HG02840 (cell line): ENCODE measurements around the gene SZRD1.

Source experiments
- ATAC-seq: cut with Tn5 transposase; IDR thresholded peaks from one replicate; pipeline ENCODE4 v1.9.1; 2021; ENCODE audit warnings: mild to moderate bottlenecking, moderate library complexity, moderate number of reproducible peaks; ENCODE audit not compliant: unreplicated experiment, low FRiP score

Gene SZRD1

DNA sequence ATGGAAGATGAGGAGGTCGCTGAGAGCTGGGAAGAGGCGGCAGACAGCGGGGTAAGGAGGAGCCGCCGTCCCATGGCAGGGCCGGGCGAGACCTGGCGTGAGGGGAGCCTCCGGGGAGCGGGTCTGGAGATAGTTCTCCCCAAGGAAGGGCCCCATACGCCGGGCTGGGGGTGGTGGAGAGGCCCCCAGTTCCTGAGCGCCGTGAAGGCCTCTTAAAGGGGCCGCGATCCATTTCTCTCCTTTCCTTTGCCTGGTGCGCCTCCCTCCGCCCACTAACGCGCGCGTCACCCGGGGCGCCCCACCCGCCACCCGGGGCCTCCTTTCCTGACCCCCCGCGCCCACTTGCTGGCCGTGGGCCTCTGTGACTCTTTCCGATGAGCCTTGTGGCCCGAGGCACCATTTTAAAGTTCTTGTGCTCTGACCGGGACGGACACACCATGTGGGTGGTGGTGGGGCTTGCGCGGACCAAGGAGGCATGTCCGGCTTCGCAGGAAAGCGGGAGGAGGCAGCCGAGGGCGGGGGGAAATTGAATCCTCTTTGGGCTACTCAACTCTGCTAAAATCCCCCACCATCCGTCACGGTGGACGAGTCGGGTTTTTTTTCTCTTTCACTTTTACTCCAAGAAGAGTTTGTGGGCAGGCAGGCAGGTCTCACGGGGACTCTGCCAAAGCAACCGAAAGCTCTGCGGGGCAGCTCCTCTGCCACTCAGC is 371 bp downstream of the SZRD1 start:
- ATAC-seq, result peak; percentile 68

DNA sequence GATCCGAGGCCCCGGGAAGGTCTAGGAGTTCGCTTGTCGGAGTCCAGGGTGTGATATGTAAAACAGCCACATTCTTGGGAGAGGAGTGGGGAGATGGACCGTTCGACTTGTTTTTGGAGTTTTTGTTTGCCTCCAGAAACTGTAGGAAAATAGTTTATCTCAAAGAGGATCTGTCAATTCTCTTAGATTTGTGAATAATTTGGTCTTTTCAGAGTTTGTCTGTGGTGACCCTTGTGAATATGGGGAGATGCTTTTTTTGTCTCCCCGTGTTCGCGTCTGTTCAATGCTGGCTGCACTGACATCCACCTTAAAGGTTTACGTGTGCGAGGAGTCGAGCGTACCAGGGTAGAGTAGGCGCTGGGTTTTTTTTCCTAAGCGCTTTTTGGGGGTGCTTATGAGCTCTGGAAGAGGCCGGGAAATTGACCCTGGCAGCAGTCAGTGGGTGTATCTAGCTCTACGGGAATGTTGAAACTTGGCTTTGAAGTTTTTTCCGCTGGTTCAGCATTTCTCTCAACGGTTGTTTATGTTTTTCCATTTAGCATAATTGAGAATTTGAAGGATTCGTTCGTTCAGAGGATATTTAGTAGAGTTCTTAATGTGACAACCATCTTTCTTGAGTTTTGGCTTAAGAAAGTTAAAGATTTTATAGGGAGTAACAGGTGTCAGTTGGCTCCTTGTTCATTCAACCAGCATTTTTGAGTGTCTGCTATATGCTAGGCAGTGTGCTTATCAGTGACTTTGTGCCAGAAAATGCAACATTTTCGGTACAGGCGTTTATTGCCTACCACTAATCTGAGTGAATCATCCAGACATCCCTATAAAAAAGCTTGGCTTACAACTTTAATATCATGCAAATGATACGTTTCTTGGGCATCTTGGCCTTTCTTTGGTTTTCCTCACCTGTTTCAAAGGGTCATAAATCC is 1.2 kb downstream of the SZRD1 start:
- ATAC-seq, result no peak

DNA sequence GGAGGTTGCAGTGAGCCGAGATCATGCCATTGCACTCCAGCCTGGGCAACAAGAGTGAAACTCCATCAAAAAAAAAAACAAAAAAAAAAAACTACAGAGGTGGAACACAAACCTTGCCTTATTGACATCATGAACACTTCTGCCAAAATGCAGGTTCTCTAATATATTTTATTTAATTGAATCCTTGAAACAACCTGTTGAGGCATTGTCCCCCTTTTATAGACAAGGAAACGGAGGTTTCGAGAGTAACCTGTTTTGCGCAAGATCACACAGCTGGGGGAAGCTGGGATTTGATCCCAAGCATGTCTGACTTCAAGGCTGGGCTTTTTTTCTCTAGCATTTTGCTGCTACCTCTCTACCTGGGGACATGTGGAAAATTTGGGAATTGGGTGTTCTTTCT is 2.8 kb downstream of the SZRD1 start:
- no peak for ATAC-seq

DNA sequence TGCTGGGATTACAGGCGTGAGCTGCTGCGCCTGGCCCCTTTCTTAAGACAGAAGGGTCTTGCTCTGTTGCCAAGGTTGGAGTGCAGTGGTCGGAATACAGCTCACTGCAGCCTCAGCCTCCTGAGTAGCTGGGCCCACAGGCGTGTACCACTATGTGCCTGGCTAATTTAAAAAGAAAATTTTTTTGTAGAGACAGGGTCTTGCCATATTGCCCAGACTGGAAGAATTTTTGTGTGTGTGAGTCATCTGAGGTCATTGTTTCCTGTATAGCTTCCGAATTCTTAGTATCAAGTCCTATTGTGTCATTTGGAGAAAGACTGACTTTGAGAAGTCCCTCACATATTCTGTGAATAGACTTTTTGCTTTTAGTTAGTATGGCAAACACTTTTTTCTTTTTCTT is 4.7 kb downstream of the SZRD1 start:
- no peak for ATAC-seq

DNA sequence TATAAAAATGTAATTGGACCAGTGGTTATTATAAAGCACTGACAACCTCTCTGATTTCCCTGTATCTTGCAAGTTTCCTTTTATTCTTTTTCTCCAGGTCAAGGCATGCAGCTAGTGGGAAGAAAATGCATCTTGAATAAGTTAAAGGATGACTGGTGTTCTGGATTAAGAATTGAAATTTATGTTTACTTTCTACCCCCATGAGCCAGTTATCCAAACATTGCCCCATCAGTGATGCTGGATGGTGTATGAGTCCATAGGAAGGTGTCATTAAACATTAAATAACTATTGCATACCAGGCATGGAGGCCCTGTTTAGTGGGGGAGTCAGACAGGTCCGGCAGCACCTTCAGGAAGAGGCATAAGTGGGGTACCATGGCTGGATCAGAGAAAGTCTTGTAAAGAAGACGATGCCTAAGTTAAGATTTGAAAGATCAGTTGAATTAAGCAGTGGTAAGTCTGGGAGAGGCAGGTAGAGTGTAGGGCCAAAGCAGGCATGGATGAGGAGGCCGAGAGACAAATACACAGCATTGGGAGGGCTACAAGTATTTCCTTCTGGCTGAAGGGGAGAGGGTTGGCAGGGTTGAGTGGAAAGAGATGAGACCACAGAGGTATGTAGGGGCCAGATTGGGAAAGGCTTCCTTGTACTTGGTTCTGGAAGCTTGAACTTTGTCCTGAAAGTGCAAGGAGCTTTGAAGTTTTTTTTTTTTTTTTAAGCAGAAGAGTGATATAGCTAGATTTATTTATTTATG is 5.7 kb downstream of the SZRD1 start:
- no peak for ATAC-seq

DNA sequence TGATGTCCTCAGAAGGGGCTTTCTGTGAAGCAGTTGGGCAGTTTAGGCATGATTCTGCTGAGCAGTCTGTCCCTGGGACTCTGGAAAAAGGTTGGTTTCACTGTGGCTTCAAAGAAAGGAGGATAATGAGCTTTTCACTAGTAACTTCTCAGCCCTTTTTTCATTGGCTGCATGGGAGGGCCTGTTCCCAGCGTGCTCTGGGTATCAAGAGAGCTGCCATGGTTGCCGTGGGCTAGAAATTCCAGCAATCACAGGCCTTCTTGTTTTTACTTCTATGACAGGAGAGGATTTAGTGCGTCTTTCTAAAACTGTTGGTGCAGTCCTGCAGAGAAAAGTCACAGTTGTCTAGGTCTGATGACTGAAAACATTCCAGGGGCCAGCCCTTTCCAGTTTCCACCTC is 7.2 kb downstream of the SZRD1 start:
- ATAC-seq, result no peak

DNA sequence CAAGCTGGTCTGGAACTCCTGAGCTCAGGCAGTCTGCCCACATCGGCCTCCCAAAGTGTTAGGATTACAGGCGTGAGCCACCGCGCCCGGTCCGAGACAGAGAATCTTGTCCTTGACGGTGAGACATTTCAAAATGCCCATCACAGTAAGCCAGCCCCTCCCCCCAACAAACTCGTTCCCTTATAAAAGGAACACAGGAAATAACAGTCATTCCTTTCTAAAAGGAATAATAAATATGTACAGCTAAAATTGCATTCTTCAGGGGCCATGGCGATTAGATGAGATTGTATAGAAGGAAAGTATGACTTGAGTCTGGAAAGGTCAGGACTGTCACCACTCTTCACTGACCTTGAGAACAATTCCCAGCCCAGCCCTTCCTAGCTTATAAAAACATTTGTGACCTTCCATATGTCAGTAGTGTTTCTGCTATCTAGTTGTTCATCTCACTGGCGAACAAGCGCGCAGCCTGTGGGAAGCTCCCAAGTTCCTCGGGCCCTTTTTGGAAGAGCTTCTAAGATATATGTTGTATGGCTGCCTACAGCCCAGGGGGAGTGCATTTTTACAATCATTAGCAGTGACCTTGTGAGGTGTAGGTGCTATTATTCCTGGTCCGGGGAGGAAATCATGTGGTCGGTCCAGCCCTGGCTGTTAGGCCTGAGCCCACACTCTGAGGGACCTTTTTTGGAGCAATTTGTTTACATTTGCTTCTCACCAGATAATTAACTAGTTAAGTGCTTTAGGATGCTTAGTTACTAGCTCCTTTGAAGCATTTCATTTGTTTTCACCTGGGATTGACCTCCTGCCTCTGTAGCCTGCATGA is 8.7 kb downstream of the SZRD1 start:
- ATAC-seq, result no peak

DNA sequence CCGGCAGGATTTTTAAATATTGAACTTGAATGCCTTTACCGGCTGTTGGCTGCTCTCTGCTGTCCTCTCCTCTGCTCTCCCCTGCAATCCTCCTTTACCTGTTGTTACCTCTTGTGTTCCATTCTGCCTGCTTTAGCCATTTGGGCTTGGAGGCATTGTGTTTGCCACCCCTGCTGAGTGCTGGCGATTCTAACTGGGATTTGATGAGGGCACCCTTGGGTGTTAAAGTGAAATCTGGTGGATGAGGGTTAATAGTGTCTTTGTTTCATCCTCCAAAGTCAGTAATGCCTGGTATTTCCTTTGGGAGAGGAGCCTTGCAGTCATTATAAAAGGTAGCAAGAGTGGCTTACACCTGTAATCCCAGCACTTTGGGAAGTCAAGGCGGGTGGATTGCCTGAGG is 9.9 kb downstream of the SZRD1 start:
- no peak for ATAC-seq

DNA sequence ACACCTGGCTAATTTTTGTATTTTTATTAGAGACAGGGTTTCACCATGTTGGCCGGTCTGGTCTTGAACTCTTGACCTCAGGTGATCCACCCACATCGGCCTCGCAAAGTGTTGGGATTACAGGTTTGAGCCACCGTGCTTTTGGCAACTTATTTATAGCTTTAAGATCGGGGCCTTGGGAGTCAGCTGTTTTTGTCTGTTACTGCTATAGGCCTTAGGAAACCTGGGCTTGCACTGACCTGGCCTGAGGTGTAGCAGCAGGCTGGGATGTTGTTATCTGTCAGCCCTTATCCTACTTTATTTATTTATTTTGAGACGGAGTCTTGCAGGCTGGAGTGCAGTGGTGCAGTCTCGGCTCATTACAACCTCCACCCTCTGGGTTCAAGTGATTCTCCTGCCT is 11.4 kb downstream of the SZRD1 start:
- ATAC-seq, result no peak

DNA sequence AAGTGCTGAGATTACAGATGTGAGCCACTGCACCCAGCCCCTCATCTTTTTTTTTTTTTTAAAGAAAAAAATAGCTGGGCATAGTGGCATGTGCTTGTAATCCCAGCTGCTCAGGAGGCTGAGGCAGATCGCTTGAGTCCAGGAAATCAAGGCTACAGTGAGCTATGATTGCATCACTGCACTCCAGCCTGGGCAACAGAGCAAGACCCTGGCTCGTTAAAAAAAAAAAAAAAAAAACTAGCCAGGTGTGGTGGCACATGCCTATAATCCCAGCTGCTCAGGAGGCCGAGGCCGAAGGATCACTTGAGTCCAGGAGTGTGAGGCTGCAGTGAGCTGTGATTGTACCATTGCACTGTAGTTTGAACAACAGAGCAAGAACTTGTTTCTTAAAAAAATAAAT is 13.8 kb downstream of the SZRD1 start:
- no peak for ATAC-seq

DNA sequence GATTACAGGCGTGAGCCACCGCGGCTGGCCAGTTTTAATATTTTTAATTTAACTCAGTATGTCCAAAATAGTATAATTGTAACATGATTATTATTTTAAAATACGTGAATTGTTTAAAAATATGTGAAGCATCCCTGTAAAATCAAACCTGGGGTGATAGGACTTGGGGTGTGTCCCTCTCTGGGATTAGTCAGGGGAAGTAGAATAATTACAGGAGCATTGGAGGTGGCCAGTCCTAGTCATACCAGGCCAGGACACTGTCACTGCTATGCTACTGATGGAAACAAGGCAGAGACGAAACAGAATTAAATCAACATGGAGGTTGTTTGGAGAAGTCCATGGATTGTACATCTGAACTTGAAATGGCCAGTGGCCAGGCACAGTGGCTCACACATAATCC is 16.8 kb downstream of the SZRD1 start:
- no peak for ATAC-seq

DNA sequence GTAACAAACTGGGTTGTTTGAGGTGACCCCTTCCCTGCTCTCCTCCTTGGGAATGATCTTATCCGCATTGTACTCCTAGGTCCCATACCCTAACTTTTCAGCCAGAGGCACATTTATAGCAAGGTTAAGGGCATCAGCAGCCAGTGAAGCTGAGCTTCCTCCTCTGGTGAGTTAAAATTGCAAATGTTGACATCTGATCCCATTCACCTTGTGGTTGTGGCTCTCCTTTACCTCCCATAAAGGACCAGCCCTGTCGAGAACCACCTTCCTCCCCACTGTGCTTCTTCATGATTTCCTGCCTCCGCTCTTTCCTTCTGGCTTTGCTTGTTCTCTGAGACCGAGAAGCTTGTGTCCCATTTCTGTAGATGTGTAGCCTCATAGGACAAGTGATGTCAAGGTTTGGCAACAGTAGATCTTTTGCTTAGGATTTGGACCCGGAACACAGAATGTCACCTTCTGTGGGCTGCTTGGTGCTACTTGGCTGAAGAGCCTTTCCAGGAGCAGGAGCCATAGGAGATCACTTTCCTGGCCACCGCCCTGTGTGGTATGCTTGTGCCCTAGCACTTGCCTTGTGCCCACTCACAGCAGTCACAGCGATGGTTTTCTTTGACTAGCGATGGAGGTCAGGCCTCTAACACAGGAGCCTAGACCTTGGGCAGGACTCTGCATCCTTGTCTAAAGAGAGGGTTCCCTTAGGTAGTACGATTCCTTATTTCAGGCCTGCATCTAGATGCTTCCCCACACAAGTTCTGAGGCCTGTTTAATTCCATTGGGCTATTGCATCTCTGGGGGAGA is 18.8 kb downstream of the SZRD1 start:
- ATAC-seq, result no peak

DNA sequence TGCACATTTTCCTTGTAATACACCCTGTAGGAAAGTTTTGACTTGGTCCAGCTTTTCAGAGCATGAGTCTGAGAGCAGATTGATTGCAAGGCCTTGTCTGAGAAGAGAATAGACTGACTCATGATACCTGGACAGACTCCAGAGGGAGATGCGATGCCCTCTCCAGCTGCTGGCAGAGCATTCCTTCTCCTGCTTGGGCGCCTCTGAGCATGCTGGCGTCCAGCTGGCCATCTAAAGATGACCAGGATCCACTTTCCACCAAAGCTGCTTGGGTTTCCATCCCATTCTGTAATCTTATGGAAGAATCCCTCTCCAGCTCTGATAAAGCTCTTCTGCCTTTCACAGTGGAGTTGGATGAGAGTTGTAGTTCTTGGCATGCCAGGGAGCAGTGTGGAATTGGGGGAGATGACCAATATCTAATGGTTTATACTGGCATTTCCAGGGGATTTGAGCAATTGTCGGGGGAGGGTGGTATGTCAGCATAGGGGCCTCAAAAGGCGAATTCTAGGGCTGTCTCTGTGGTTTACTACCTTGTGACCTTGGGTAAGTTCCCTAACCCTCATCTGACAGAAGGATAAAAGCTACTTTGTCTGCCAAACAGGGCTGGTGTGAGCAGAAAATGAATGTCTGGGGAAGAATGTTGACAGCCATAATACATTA is 19.5 kb downstream of the SZRD1 start:
- no peak for ATAC-seq

DNA sequence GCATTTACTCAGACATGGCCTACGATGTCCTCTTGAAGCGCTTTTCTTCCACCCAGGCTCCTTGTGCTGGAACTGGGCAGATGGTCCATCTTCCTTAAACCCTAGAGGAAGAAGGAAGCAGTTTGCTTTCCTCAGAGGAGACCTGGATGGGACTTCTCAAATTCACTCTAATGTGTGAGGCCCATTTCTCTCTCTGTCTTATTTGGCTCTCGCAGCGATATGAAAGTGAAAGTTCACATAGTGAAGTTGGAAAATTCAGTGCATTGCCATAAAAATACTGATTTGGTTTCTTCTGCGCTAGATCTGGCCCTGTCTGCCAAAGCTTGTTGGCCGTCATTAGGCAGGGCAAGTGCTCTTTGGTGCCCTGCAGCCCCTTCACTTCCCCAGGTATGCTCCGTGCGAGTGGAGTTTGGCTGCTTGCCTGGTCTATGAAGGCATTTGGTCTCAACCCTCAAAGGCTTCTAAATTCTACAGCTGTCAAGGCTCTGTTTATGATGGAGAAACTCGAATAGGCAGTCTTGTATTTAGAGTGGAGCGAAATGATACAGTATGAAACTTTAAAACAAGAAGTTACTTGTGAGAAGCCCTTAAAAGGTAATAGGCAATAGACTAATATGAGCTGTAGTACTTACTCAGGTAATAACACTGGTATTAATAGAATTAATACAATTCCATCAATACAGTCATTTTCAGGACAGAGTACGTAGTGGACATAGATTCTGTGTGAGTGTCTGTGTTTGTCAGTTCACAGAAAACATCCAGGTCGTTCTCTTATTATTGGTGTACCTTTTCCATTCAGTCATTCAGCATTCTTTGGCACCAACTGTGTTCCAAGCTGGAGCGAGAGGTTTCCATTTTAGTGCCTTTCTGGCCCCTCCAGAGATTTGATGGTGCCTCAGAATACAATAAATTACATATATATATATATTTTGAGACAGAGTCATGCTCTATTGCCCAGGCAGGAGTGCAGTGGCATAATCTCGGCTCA is 20.5 kb downstream of the SZRD1 start:
- no peak for ATAC-seq

DNA sequence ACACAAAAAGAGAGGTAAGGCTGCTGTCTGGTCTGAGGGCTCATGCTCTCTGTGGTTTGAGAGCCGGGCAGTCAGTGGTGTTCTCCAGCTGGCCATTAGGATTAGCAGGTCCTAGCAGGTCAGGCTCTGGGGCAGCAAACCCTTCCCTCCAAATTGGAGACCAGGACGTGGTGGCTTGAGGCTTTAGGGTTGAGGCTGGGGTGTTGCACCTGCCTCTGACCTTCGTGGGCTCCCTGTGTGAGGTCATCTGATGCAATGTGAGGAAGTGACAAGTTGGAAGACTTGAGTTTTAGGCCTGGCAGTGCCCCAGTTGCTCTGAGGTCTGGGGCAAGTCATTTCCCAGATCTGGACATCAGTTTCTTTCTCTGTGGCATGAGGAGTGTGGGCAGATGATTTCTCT is 24.4 kb downstream of the SZRD1 start:
- no peak for ATAC-seq

DNA sequence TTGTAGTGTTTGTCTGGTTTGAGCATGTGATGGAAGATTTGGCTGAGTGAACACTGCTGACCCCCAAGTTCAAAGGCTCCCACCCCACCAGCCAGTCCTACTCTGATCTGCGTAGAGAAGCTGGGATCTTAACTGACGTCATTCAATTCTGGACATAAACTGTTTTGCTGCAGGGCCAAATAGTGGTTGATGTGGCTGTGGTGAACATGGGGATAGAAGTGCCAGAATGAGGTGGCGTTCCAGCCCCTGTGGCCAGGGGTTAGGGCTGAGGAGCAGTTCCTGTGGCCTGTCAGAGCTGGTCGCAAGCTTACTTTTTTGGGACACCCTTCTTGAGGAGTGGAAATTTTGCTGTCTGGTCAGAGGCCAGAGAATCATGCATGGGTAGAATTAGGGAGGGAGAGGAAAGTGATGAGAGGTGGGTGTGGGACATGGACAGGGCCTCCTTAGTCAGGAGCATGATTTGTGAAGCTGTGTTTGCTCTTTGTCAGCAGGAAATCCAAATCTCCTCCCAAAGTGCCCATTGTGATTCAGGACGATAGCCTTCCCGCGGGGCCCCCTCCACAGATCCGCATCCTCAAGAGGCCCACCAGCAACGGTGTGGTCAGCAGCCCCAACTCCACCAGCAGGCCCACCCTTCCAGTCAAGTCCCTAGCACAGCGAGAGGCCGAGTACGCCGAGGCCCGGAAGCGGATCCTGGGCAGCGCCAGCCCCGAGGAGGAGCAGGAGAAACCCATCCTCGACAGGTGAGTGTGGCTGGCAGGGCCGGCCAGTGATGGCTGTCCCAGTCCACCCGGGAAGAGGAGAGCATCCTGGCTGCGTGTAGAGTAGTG is 25.9 kb downstream of the SZRD1 start:
- no peak for ATAC-seq
